ENCODE measurements around the gene CAV2.

DNA sequence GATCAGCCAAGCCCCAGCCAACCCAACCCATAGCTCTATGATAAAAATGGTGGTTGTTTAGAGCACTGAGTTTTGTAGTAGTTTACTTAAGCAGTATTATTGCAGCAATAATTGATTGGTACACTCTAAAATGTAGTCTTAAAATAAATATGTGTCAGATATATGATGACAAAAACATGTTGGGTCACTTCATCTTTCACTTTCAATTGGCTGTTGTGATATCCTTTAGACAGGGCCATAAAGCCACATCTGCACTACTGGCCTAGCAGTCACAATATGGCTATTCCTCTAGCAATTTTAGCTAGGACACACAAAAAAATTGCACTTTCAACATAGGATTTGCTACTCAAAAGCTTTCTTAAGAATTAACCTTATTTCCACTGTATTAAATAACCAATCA, 19.4 kb downstream of the CAV2 start:
- TF ChIP-seq, protein P1, sequence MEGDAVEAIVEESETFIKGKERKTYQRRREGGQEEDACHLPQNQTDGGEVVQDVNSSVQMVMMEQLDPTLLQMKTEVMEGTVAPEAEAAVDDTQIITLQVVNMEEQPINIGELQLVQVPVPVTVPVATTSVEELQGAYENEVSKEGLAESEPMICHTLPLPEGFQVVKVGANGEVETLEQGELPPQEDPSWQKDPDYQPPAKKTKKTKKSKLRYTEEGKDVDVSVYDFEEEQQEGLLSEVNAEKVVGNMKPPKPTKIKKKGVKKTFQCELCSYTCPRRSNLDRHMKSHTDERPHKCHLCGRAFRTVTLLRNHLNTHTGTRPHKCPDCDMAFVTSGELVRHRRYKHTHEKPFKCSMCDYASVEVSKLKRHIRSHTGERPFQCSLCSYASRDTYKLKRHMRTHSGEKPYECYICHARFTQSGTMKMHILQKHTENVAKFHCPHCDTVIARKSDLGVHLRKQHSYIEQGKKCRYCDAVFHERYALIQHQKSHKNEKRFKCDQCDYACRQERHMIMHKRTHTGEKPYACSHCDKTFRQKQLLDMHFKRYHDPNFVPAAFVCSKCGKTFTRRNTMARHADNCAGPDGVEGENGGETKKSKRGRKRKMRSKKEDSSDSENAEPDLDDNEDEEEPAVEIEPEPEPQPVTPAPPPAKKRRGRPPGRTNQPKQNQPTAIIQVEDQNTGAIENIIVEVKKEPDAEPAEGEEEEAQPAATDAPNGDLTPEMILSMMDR (conservative IDR thresholded peaks at IDR 0.05), result no peak
- TF ChIP-seq EZH2 (IDR thresholded peaks at IDR 0.05; ENCODE audit: low read depth), result no peak
